A673 (cell line): ENCODE data around the gene SORD. TPM values are rescaled to one million over a fixed set of nuclear protein-coding genes. Genes with fewer than 3 reads are reported as not detected.
"Not testable (repeated sequence)": the region's sequence is repeated elsewhere in the genome, so short reads cannot be mapped to it uniquely, and the experiment has no call there.

Experiments
- BruUV-seq: library from RNA; stranded (reverse); fragments of 400-500 nt; replicated peaks from 2 replicates; lab custom pipeline; 2021; lab: Mats Ljungman, UMichigan
- CTCF ChIA-PET: fragments of 300-600 bp; sonication (Branson Sonifier 250); formaldehyde crosslinking; loops from one replicate; lab custom pipeline; 2022; ENCODE audit warnings: antibody characterized with exemption; lab: Charles Lee
- POLR2A ChIA-PET: fragments of 300-600 bp; sonication (Branson Sonifier 250); formaldehyde crosslinking; loops from one replicate; lab custom pipeline; 2022; ENCODE audit warnings: antibody characterized with exemption; ENCODE audit not compliant: low non-redundant PET; lab: Charles Lee
- DNase-seq: peaks from one replicate; pipeline ENCODE4 v3.0.0-alpha.2; 2015; ENCODE audit warnings: low spot score
- H3K27ac ChIP-seq: fragments of 200-600 bp; sonication (generic); 2 replicates; pipeline ENCODE4 v1.5.1; 2016; ENCODE audit warnings: mixed run types, low read depth, mild to moderate bottlenecking, mixed read lengths, antibody characterized with exemption, low read length; ENCODE audit not compliant: poor library complexity, severe bottlenecking
- H3K27me3 ChIP-seq: fragments of 200-600 bp; sonication (generic); replicated peaks from 2 replicates; pipeline ENCODE4 v1.6.1; 2017; ENCODE audit warnings: mixed run types, low read depth, mild to moderate bottlenecking, mixed read lengths, antibody characterized with exemption, low read length; ENCODE audit not compliant: insufficient read depth, poor library complexity
- H3K36me3 ChIP-seq: fragments of 200-600 bp; sonication (generic); 2 replicates; pipeline ENCODE4 v1.6.1; 2016; ENCODE audit warnings: mixed run types, mild to moderate bottlenecking, mixed read lengths, antibody characterized with exemption, low read length; ENCODE audit not compliant: insufficient read depth, poor library complexity, severe bottlenecking
- H3K4me1 ChIP-seq: fragments of 200-600 bp; sonication (generic); 2 replicates; pipeline ENCODE4 v1.6.1; 2017; ENCODE audit warnings: mixed run types, mild to moderate bottlenecking, mixed read lengths, antibody characterized with exemption, low read length; ENCODE audit not compliant: insufficient read depth, poor library complexity, severe bottlenecking
- H3K4me3 ChIP-seq: fragments of 200-600 bp; sonication (generic); 2 replicates; pipeline ENCODE4 v1.5.1; 2016; ENCODE audit warnings: low read depth, mixed run types, mild to moderate bottlenecking, mixed read lengths, low read length; ENCODE audit not compliant: poor library complexity, severe bottlenecking
- H3K9me3 ChIP-seq: fragments of 200-600 bp; sonication (generic); 2 replicates; pipeline ENCODE4 v1.6.1; 2016; ENCODE audit warnings: mixed run types, low read depth, mild to moderate bottlenecking, mixed read lengths, antibody characterized with exemption, low read length; ENCODE audit not compliant: poor library complexity, severe bottlenecking
- CTCF ChIP-seq: fragments of 300-800, 200-600 bp; sonication (generic); conservative IDR thresholded peaks from 2 replicates; pipeline ENCODE4 v1.5.1; 2017; ENCODE audit warnings: low read depth, mild to moderate bottlenecking, antibody characterized with exemption, low read length, moderate library complexity, mixed read lengths
- EZH2 ChIP-seq: fragments of 200-600 bp; sonication (generic); IDR thresholded peaks from 2 replicates; pipeline ENCODE4 v1.6.1; 2017; ENCODE audit warnings: borderline replicate concordance, low read depth, mild to moderate bottlenecking, mixed read lengths, antibody characterized with exemption, low read length; ENCODE audit not compliant: poor library complexity, severe bottlenecking
- intact Hi-C: fragments of 100-400 bp; cut with micrococcal nuclease; formaldehyde crosslinking; loops from one replicate; pipeline ENCODE4 v1.10.0; 2022; ENCODE audit not compliant: unreplicated experiment
- total RNA-seq: library from RNA; stranded (reverse); gene quantifications from 2 replicates; pipeline ENCODE4 v1.2.3, GENCODE V29; 2021

Gene SORD
- total RNA-seq, 1 experiment from 2014 or later: 286 TPM

- TF ChIP-seq CTCF (no peak), EZH2 (no peak)
- DNase-seq: no peak
These were observed 41.4 kb downstream of the SORD start for GRCh38 chr15:45064386-45064785.

GRCh38 chr15:45069942-45070360 is 47.0 kb downstream of the SORD start:
- POLR2A ChIA-PET: not testable (repeated sequence)

More at GRCh38 chr15:45064386-45064785, 41.4 kb downstream of the SORD start:
- peaks cover 32% of the 10 kb centered on the region for H3K36me3 ChIP-seq
- ChIA-PET POLR2A (no interaction called here), CTCF (no interaction called here)
- no peaks in the 10 kb centered on the region for H3K4me1 ChIP-seq
- BruUV-seq: no TSS peak
- H3K27ac ChIP-seq: no peak overlapping the region
- intact Hi-C loops: no loop called here
- no peaks in the 10 kb centered on the region for H3K27me3 ChIP-seq
- H3K4me3 ChIP-seq: no peak overlapping the region
- H3K9me3 ChIP-seq: no peaks in the 10 kb centered on the region

GRCh38 chr15:45073602-45074001 is 50.6 kb downstream of the SORD start:
- H3K9me3 ChIP-seq, H3K36me3 ChIP-seq, H3K27ac ChIP-seq, intact Hi-C loops, H3K4me1 ChIP-seq, DNase-seq, CTCF ChIA-PET, BruUV-seq, H3K4me3 ChIP-seq, POLR2A ChIA-PET, H3K27me3 ChIP-seq: not testable (repeated sequence)

More at GRCh38 chr15:45069942-45070360, 47.0 kb downstream of the SORD start:
- H3K36me3 ChIP-seq: peaks cover 22% of the 10 kb centered on the region
- H3K4me1 ChIP-seq, DNase-seq, CTCF ChIA-PET, intact Hi-C loops, H3K4me3 ChIP-seq, H3K27ac ChIP-seq, H3K9me3 ChIP-seq, BruUV-seq, H3K27me3 ChIP-seq: not testable (repeated sequence)

- DNase-seq, H3K9me3 ChIP-seq, POLR2A ChIA-PET, H3K4me3 ChIP-seq, H3K27me3 ChIP-seq, BruUV-seq, H3K27ac ChIP-seq, CTCF ChIA-PET, H3K4me1 ChIP-seq, H3K36me3 ChIP-seq, intact Hi-C loops: not testable (repeated sequence)
These were observed 52.7 kb downstream of the SORD start for GRCh38 chr15:45075440-45076320.

GRCh38 chr15:45077391-45077790 is 54.4 kb downstream of the SORD start:
- H3K36me3 ChIP-seq, H3K4me3 ChIP-seq, H3K27ac ChIP-seq, H3K4me1 ChIP-seq, BruUV-seq, intact Hi-C loops, CTCF ChIA-PET, DNase-seq, H3K27me3 ChIP-seq, H3K9me3 ChIP-seq, POLR2A ChIA-PET: not testable (repeated sequence)

GRCh38 chr15:45079201-45079600 is 56.2 kb downstream of the SORD start:
- BruUV-seq, POLR2A ChIA-PET, H3K36me3 ChIP-seq, H3K4me3 ChIP-seq, H3K9me3 ChIP-seq, H3K4me1 ChIP-seq, CTCF ChIA-PET, H3K27me3 ChIP-seq, DNase-seq, H3K27ac ChIP-seq, intact Hi-C loops: not testable (repeated sequence)
